GM12864 (cell line): Measurements from ENCODE around the gene PHYKPL.
A peak's percentile ranks its signal among the peaks of the same experiment; 100 is the strongest.
"Not testable (repeated sequence)": the region's sequence is repeated elsewhere in the genome, so short reads cannot be mapped to it uniquely, and the experiment has no call there.

Experiments used
- DNase-seq: peaks from one replicate; pipeline ENCODE4 v3.0.0-alpha.2; 2011; ENCODE audit warnings: low read depth
- H3K4me3 ChIP-seq: 2 replicates; pipeline ENCODE4 v1.5.1; 2011; ENCODE audit warnings: mild to moderate bottlenecking, low read depth, low read length, control low read depth
- CTCF ChIP-seq: IDR thresholded peaks from 2 replicates; pipeline ENCODE4 v1.5.1; 2011; ENCODE audit warnings: low read depth, mild to moderate bottlenecking, moderate library complexity, low read length, control low read depth, inconsistent platforms; ENCODE audit errors: missing control alignments

PHYKPL gene

GRCh38 chr5:178234750-178235587 lies 2.4 kb upstream of the PHYKPL start:
- TF ChIP-seq CTCF = peak; percentile 89
- H3K4me3 ChIP-seq = no peak overlapping the region

GRCh38 chr5:178234121-178234749 lies 1.6 kb upstream of the PHYKPL start:
- no peak for DNase-seq
- TF ChIP-seq CTCF = no peak
- no peak overlapping the region for H3K4me3 ChIP-seq

More at GRCh38 chr5:178234750-178235587, 2.4 kb upstream of the PHYKPL start:
- DNase-seq = no peak

GRCh38 chr5:178232920-178233429 lies 373 bp upstream of the PHYKPL start:
- no peak for DNase-seq
- TF ChIP-seq CTCF = no peak

GRCh38 chr5:178231539-178232123 lies 971 bp downstream of the PHYKPL start:
- no peak for DNase-seq
- TF ChIP-seq CTCF = no peak
- H3K4me3 ChIP-seq = peak overlapping the region; percentile 98

More at GRCh38 chr5:178232920-178233429, 373 bp upstream of the PHYKPL start:
- H3K4me3 ChIP-seq = peak overlapping the region; percentile 98

- H3K4me3 ChIP-seq = peak overlapping the region; percentile 98
- no peak for TF ChIP-seq CTCF
- DNase-seq = no peak
Observed at GRCh38 chr5:178230879-178231538, 1.6 kb downstream of the PHYKPL start.

- no peak overlapping the region for H3K4me3 ChIP-seq
- no peak for TF ChIP-seq CTCF
- DNase-seq = no peak
Observed at GRCh38 chr5:178229861-178230260, 2.7 kb downstream of the PHYKPL start.

GRCh38 chr5:178229111-178229510 lies 3.5 kb downstream of the PHYKPL start:
- not testable (repeated sequence) for H3K4me3 ChIP-seq, DNase-seq
